ENCODE data around the gene AKAP17A. TPM values are rescaled to one million over a fixed set of nuclear protein-coding genes. Genes with fewer than 3 reads are reported as not detected.

The AKAP17A gene
- total RNA-seq, 1 donor, result 9.5 TPM

DNA sequence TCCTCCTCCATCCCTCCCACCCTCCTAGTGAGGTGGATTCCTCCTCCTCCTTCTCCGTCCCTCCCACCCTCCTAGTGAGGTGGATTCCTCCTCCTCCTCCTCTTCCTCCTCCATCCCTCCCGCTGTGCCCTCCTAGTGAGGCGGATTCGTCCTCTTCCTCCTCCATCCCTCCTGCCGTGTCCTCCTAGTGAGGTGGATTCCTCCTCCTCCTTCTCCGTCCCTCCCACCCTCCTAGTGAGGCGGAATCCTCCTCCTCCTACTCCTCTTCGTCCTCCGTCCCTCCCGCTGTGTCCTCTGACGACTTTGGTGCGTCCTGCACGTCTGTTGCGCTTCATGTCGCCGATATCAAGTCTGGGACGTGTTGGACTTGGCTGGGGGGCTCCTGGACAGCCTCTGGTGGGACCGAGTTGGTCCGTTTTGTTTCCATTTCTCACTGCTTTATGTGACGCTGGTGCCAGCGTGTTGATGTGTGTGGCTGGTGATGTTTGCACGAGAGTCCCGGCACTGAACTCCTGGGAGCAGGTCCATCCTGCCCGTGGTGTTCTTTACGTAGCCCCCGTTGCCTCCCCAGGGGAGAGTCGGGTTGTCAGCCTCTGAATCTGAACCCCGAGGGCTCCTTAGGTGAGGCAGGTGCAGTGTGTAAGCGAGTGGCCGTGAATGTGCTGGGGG lies 5.4 kb downstream of the AKAP17A start:
- no peak overlapping the region for H3K4me3 ChIP-seq (ENCODE audit: low read depth, low read length)
- TF ChIP-seq, protein P1, sequence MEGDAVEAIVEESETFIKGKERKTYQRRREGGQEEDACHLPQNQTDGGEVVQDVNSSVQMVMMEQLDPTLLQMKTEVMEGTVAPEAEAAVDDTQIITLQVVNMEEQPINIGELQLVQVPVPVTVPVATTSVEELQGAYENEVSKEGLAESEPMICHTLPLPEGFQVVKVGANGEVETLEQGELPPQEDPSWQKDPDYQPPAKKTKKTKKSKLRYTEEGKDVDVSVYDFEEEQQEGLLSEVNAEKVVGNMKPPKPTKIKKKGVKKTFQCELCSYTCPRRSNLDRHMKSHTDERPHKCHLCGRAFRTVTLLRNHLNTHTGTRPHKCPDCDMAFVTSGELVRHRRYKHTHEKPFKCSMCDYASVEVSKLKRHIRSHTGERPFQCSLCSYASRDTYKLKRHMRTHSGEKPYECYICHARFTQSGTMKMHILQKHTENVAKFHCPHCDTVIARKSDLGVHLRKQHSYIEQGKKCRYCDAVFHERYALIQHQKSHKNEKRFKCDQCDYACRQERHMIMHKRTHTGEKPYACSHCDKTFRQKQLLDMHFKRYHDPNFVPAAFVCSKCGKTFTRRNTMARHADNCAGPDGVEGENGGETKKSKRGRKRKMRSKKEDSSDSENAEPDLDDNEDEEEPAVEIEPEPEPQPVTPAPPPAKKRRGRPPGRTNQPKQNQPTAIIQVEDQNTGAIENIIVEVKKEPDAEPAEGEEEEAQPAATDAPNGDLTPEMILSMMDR (IDR thresholded peaks at IDR 0.05; ENCODE audit: insufficient read depth, low read length), result no peak
- no peak for DNase-seq (ENCODE audit: low read depth)

DNA sequence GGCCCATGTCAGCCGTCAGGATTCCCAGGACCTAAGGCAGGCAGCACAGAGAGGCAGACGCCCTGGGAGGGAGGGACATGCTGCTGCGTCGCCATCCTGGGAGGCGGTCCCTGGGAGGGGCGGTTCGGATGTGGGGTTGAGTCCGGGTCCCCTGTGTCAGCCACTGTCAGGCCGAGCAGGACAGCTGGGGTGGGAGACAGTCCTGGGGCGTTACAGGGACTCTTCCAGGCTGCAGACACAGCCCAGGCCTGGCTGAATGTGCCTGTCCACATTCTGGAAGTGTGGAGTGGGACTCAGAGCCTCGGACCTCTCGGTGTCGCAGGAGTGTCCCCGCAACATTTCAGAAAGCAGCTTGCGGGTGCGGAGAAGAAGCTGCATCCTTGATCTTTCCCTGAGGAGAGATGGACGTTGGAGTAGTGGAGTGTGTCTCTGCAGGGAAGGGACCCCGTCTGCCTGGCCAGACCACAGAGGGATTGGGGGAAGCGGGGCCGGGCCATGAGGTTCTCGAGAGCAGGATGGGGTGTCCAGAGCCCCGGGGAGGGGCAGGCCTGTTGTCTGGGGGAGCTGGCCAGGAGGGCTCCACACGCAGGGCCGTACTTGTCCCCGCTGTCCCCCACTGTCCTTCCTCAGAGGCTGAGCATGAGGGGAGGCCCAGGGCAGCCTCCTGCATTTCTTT lies 6.1 kb downstream of the AKAP17A start:
- TF ChIP-seq, protein P1 (IDR thresholded peaks at IDR 0.05; ENCODE audit: insufficient read depth, low read length), result no peak
- no peak for DNase-seq (ENCODE audit: low read depth)
- H3K4me3 ChIP-seq (ENCODE audit: low read depth, low read length), result no peak overlapping the region

DNA sequence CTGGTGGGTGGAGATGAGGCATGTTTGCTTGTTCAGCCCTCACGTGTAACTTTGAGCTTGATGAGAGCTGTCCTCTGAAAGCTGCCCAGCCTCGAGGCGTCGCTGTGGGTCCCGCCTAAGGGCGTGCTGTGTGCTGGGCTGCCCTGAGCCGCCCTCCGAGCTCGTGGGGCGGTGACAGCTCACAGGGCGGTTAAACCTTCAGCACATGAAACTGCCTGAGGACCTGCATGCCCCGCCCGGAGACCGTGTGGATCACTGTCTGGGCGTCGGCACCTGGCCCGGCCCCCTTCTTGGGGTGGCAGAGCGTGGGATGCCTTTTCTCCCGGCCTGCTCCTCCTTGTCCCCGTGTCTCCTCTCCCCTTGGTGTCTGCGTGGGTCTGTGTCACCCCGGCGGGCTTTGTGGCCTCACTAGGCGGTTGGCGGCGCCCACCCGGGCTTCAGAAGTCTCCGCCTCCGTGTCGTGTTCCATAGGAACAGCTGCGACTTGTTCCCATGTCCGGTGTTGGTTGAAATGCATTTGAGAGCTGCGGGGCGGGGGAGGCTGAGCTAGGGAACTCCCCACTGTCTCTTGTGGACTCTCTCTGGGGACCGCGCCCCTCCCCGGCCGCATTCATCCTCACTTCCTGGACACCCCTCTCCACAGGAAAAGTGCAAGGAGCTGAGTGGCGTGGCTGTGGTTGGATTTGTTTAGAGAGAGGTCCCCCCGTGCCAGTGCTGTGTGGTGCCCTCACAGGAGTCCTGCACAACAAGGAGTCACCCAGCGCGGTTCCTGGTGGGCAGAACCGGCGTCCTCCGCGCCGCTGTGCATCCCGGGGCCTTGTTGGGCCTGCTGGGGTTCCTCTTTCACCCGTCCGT lies 6.8 kb downstream of the AKAP17A start:
- no peak for DNase-seq (ENCODE audit: low read depth)
- no peak overlapping the region for H3K4me3 ChIP-seq (ENCODE audit: low read depth, low read length)
- TF ChIP-seq, protein P1 (IDR thresholded peaks at IDR 0.05; ENCODE audit: insufficient read depth, low read length), result no peak

DNA sequence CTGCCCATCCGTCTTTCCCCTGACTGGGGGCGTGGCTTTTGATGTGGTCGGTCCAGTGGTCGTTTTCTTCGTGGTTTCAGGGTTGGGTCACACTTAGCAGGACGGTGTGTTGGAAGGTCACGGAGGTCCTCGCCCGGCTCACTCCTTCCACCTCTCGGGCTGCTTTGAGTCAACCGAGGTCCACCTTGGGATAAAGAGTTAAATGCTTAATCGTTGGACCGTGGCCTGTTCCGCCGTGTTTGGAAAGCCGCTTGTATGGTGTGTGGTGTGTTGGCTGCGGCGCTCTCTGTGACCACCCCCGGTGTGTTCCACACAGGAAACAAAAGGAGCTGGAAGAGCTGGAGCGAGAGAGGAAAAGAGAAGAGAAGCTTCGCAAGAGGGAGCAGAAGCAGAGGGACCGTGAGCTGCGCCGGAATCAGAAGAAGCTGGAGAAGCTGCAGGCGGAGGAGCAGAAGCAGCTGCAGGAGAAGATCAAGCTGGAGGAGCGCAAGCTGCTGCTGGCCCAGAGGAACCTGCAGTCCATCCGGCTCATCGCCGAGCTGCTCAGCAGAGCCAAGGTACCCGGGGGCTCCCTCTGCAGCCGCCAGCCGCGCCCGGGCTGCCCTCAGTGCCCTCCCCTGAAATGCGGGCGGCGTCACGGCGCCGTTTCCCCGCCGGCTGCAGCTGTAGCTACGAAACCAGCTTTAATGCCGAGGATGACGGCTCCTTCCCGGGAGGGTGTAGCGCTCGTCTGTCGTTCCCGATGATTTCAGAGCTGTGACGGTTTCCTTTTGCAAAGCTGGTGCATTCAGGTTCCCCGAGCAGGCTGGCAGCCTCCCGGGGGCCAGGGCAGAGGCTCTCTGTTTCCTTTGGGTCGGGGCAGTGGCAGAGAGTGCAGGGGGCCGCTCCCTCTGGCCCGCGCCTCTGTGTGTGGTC lies 7.7 kb downstream of the AKAP17A start:
- H3K4me3 ChIP-seq (ENCODE audit: low read depth, low read length), result no peak overlapping the region
- DNase-seq (ENCODE audit: low read depth), result no peak
- TF ChIP-seq, protein P1 (IDR thresholded peaks at IDR 0.05; ENCODE audit: insufficient read depth, low read length), result no peak

DNA sequence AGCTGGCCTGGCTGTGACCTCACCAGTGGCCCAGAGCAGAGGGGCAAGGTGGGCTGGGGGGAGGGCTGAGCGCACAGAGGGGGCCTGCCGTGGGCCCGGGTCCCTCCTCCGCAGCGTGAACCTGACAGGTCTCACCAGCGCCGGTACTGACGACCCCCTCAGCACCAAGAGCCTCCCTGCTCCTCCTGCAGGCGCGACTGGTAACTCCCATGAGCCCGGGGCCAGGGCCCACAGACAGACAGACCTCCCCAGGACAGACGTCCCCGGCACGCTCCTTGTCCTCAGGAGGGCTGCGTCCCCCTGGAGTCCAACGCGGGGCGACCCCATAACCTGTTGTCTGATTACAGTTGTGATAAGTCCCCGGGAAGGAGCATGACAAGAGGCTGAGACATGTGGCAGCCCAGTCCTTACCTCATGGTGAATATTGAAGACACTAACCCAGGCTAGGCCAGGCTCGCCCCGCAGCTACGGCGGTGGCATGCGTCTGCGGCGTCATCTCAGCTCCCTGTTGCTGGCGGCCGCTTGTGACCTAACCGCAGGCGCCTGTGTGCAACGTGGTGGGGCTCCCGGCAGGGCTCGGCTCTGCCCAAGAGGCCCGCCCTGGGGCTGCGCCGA lies 8.5 kb downstream of the AKAP17A start:
- DNase-seq (ENCODE audit: low read depth), result no peak
- H3K4me3 ChIP-seq (ENCODE audit: low read depth, low read length), result no peak overlapping the region
- TF ChIP-seq, protein P1 (IDR thresholded peaks at IDR 0.05; ENCODE audit: insufficient read depth, low read length), result no peak

Measured in fibroblast of the aortic adventitia (primary cell).